Ishikawa (cell line): Measurements from ENCODE around the gene PHF3.

Source experiments
- EGR1 ChIP-seq: IDR thresholded peaks from 2 replicates; pipeline ENCODE4 v1.6.1; 2012
- TF ChIP-seq, protein P1 (sequence below): IDR thresholded peaks from 2 replicates; pipeline ENCODE4 v1.6.1; 2012

DNA sequence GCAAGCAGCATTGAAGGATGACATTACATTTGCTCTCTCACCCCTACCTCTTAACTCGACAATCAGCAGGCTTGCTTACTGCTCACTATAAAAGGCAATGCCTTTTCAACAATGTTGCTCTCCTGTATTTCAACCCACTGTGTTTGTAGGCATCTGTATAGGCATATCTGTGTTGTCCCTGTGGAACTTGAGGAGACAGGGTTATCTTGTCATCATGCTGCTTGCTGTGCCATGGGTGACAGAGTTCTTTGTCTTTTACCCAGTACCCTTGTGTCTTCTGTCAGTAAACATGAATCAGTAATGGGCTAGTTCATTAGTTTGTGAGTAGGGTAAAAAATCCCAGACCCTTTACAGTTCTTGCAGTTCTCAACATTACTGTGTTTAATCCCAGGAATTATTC is 25.2 kb downstream of the PHF3 start:
- TF ChIP-seq, protein P1, sequence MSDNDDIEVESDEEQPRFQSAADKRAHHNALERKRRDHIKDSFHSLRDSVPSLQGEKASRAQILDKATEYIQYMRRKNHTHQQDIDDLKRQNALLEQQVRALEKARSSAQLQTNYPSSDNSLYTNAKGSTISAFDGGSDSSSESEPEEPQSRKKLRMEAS, result no peak
- TF ChIP-seq EGR1, result no peak
